ENCODE results near the gene WWTR1. TPM values are rescaled to one million over a fixed set of nuclear protein-coding genes. Genes with fewer than 3 reads are reported as not detected.

WWTR1 gene
- total and polyA plus RNA-seq, 2 experiments from 2014 or later, result 25.1 to 26.2 TPM

DNA sequence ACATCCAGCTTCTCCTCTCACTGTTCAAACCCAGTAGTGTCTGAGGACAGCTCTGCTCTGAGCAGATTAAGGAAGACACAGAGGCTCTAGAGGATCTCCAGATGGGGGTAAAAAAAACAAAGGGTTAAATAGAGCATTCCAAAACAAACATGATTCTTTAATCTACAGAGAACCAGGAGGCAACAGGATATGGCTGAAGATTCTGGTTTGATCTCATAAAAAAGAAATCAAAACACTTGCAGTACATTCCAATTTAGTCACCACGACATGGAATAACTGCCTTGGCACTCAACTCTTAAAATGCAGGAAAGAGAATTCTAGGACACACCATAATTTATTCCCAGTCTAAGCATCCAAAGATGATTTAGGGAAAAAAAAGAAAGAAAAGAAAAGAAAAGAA is 151.3 kb downstream of the WWTR1 start:
- no peaks in the 10 kb centered on the region for H3K9me3 Mint-ChIP-seq
- H3K9me2 ChIP-seq (ENCODE audit: insufficient read depth), result no peaks in the 10 kb centered on the region; the same call in 1 of the 2 replicates
- no peak overlapping the region for H2AFZ ChIP-seq
- no peaks in the 10 kb centered on the region; the same call in 2 of the 3 replicates for H3K4me1 Mint-ChIP-seq
- H3K27me3 Mint-ChIP-seq (ENCODE audit: insufficient read depth, low read depth, poor library complexity), result no peaks in the 10 kb centered on the region
- no peak for TF ChIP-seq EZH2 (IDR thresholded peaks at IDR 0.05; ENCODE audit: low read depth, unreplicated experiment)
- TF ChIP-seq, protein P1, sequence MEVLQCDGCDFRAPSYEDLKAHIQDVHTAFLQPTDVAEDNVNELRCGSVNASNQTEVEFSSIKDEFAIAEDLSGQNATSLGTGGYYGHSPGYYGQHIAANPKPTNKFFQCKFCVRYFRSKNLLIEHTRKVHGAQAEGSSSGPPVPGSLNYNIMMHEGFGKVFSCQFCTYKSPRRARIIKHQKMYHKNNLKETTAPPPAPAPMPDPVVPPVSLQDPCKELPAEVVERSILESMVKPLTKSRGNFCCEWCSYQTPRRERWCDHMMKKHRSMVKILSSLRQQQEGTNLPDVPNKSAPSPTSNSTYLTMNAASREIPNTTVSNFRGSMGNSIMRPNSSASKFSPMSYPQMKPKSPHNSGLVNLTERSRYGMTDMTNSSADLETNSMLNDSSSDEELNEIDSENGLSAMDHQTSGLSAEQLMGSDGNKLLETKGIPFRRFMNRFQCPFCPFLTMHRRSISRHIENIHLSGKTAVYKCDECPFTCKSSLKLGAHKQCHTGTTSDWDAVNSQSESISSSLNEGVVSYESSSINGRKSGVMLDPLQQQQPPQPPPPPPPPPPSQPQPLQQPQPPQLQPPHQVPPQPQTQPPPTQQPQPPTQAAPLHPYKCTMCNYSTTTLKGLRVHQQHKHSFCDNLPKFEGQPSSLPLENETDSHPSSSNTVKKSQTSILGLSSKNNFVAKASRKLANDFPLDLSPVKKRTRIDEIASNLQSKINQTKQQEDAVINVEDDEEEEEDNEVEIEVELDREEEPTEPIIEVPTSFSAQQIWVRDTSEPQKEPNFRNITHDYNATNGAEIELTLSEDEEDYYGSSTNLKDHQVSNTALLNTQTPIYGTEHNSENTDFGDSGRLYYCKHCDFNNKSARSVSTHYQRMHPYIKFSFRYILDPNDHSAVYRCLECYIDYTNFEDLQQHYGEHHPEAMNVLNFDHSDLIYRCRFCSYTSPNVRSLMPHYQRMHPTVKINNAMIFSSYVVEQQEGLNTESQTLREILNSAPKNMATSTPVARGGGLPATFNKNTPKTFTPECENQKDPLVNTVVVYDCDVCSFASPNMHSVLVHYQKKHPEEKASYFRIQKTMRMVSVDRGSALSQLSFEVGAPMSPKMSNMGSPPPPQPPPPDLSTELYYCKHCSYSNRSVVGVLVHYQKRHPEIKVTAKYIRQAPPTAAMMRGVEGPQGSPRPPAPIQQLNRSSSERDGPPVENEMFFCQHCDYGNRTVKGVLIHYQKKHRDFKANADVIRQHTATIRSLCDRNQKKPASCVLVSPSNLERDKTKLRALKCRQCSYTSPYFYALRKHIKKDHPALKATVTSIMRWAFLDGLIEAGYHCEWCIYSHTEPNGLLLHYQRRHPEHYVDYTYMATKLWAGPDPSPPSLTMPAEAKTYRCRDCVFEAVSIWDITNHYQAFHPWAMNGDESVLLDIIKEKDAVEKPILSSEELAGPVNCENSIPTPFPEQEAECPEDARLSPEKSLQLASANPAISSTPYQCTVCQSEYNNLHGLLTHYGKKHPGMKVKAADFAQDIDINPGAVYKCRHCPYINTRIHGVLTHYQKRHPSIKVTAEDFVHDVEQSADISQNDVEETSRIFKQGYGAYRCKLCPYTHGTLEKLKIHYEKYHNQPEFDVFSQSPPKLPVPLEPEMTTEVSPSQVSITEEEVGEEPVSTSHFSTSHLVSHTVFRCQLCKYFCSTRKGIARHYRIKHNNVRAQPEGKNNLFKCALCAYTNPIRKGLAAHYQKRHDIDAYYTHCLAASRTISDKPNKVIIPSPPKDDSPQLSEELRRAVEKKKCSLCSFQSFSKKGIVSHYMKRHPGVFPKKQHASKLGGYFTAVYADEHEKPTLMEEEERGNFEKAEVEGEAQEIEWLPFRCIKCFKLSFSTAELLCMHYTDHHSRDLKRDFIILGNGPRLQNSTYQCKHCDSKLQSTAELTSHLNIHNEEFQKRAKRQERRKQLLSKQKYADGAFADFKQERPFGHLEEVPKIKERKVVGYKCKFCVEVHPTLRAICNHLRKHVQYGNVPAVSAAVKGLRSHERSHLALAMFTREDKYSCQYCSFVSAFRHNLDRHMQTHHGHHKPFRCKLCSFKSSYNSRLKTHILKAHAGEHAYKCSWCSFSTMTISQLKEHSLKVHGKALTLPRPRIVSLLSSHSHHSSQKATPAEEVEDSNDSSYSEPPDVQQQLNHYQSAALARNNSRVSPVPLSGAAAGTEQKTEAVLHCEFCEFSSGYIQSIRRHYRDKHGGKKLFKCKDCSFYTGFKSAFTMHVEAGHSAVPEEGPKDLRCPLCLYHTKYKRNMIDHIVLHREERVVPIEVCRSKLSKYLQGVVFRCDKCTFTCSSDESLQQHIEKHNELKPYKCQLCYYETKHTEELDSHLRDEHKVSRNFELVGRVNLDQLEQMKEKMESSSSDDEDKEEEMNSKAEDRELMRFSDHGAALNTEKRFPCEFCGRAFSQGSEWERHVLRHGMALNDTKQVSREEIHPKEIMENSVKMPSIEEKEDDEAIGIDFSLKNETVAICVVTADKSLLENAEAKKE (CRISPR knock-in tag; IDR thresholded peaks at IDR 0.05), result no peak
- no peak for TF ChIP-seq CREB1 (CRISPR knock-in tag; IDR thresholded peaks at IDR 0.05; ENCODE audit: low read depth)
- no peak for TF ChIP-seq ZNF331 (CRISPR knock-in tag; IDR thresholded peaks at IDR 0.05; ENCODE audit: low read depth)
- TF ChIP-seq POLR2AphosphoS5 (IDR thresholded peaks at IDR 0.05; ENCODE audit: low read depth), result no peak
- TF ChIP-seq, protein P2, sequence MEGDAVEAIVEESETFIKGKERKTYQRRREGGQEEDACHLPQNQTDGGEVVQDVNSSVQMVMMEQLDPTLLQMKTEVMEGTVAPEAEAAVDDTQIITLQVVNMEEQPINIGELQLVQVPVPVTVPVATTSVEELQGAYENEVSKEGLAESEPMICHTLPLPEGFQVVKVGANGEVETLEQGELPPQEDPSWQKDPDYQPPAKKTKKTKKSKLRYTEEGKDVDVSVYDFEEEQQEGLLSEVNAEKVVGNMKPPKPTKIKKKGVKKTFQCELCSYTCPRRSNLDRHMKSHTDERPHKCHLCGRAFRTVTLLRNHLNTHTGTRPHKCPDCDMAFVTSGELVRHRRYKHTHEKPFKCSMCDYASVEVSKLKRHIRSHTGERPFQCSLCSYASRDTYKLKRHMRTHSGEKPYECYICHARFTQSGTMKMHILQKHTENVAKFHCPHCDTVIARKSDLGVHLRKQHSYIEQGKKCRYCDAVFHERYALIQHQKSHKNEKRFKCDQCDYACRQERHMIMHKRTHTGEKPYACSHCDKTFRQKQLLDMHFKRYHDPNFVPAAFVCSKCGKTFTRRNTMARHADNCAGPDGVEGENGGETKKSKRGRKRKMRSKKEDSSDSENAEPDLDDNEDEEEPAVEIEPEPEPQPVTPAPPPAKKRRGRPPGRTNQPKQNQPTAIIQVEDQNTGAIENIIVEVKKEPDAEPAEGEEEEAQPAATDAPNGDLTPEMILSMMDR (conservative IDR thresholded peaks at IDR 0.05; ENCODE audit: low read depth in 2 of 2), result no peak
- no peak for TF ChIP-seq ZNF114 (CRISPR knock-in tag; IDR thresholded peaks at IDR 0.05)
- TF ChIP-seq NANOG (IDR thresholded peaks at IDR 0.05; ENCODE audit: borderline replicate concordance), result no peak
- no peak for TF ChIP-seq EZH2phosphoT487 (IDR thresholded peaks at IDR 0.05; ENCODE audit: unreplicated experiment)
- TF ChIP-seq, protein P3, sequence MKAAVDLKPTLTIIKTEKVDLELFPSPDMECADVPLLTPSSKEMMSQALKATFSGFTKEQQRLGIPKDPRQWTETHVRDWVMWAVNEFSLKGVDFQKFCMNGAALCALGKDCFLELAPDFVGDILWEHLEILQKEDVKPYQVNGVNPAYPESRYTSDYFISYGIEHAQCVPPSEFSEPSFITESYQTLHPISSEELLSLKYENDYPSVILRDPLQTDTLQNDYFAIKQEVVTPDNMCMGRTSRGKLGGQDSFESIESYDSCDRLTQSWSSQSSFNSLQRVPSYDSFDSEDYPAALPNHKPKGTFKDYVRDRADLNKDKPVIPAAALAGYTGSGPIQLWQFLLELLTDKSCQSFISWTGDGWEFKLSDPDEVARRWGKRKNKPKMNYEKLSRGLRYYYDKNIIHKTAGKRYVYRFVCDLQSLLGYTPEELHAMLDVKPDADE (IDR thresholded peaks at IDR 0.05), result no peak
- no peaks in the 10 kb centered on the region for H3K36me3 Mint-ChIP-seq (ENCODE audit: low read depth)
- DNase-seq (ENCODE audit: low spot score), result no peak
- no peak overlapping the region for H3K4me3 Mint-ChIP-seq
- no peaks in the 10 kb centered on the region for H3K79me2 ChIP-seq (replicated peaks; ENCODE audit: insufficient read depth)
- no peaks in the 10 kb centered on the region for H3K4me1 ChIP-seq (ENCODE audit: insufficient read depth)
- no peak overlapping the region for H3K4me3 ChIP-seq
- no peaks in the 10 kb centered on the region for H3K27me3 ChIP-seq (ENCODE audit: insufficient read depth)
- H4K20me1 ChIP-seq (replicated peaks; ENCODE audit: insufficient read depth), result no peaks in the 10 kb centered on the region
- no peaks in the 10 kb centered on the region for H3K36me3 ChIP-seq (ENCODE audit: insufficient read depth)
- no peak overlapping the region for H3K27ac Mint-ChIP-seq
- H3K27ac ChIP-seq (ENCODE audit: low read depth), result no peak overlapping the region
- no peaks in the 10 kb centered on the region for H3F3A ChIP-seq (replicated peaks; ENCODE audit: low read depth)
- no peak overlapping the region for H3K4me2 ChIP-seq
- no peak for ATAC-seq

All from GM23338 (cell line).